RWPE1 (cell line): ENCODE data around the gene LAMA4.

ENCODE experiments used
- CTCF ChIA-PET: fragments of 350-600 bp; sonication (Branson Sonifier 250); formaldehyde crosslinking; extraction: SDS; loops from one replicate; lab custom pipeline; 2021; lab: Yijun Ruan, JAX
- POLR2A ChIA-PET: fragments of 400-600 bp; formaldehyde crosslinking; extraction: SDS; loops from one replicate; lab custom pipeline; 2020; ENCODE audit warnings: antibody characterized with exemption; ENCODE audit not compliant: low non-redundant PET; lab: Yijun Ruan, JAX
- DNase-seq: peaks from one replicate; pipeline ENCODE4 v3.0.0; 2012; ENCODE audit warnings: low spot score
- H3K27ac ChIP-seq: fragments of 450-650 bp; 2 replicates; pipeline ENCODE4 v1.5.1; 2017
- TF ChIP-seq, protein P1 (sequence below): fragments of 450-650 bp; conservative IDR thresholded peaks from 2 replicates; pipeline ENCODE4 v1.5.1; 2017; ENCODE audit warnings: low read depth, mild to moderate bottlenecking

LAMA4 gene

GRCh38 chr6:112227992-112228391 lies 26.4 kb downstream of the LAMA4 start:
- no peak overlapping the region for H3K27ac ChIP-seq
- TF ChIP-seq, protein P1, sequence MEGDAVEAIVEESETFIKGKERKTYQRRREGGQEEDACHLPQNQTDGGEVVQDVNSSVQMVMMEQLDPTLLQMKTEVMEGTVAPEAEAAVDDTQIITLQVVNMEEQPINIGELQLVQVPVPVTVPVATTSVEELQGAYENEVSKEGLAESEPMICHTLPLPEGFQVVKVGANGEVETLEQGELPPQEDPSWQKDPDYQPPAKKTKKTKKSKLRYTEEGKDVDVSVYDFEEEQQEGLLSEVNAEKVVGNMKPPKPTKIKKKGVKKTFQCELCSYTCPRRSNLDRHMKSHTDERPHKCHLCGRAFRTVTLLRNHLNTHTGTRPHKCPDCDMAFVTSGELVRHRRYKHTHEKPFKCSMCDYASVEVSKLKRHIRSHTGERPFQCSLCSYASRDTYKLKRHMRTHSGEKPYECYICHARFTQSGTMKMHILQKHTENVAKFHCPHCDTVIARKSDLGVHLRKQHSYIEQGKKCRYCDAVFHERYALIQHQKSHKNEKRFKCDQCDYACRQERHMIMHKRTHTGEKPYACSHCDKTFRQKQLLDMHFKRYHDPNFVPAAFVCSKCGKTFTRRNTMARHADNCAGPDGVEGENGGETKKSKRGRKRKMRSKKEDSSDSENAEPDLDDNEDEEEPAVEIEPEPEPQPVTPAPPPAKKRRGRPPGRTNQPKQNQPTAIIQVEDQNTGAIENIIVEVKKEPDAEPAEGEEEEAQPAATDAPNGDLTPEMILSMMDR = no peak
- POLR2A ChIA-PET = no interaction called here
- CTCF ChIA-PET = interaction anchor here (0.5 to 1.3 kb wide), 2 partner anchors 48 to 89 kb away, joined by 3 to 7 read pairs; no protein-coding TSS in a partner anchor
- no peak for DNase-seq

DNA sequence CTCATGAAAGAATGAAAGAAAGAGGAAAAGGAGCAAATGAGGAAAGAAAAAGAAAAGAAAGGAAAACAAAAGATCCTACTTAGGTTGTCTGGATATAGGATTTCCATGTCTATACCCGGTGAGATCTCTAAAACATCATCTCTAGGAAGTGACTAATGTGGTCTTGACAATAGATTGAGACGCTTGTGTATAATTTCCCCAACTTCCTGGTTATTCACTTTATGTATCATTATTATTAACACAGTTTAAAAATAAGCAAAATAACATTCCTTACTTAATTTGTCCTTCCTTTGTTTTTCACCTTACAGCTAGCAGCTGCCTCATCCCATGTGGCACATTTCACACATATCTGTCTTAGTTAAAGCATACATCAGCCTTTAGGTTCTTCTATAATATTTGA lies 27.0 kb downstream of the LAMA4 start:
- CTCF ChIA-PET = no interaction called here
- no peak for DNase-seq
- TF ChIP-seq, protein P1 = no peak
- POLR2A ChIA-PET = no interaction called here
- no peak overlapping the region for H3K27ac ChIP-seq

- DNase-seq = no peak
- POLR2A ChIA-PET = no interaction called here
- CTCF ChIA-PET = no interaction called here
- TF ChIP-seq, protein P1 = no peak
- no peak overlapping the region for H3K27ac ChIP-seq
Observed at GRCh38 chr6:112225691-112226090, 28.7 kb downstream of the LAMA4 start.

DNA sequence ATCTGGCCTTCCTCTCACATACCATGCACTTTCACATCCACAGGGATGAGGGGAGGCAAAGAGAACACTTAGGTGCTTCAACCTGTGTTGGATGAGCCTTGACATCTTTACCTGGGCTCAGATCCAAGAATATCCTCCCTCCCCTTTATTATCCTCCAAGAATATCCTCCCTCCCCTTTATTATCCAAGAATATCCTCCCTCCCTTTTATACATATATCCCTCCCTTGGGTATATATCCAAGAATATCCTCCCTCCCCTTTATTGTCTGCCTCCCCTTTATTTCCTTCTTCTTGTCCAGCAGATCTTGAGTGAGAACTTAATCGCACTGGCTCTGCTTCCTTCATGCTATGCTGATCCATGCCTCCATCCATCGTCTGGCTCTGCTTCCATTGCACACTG lies 30.3 kb downstream of the LAMA4 start:
- no peak for DNase-seq
- H3K27ac ChIP-seq = no peak overlapping the region
- ChIA-PET POLR2A (no interaction called here), CTCF (no interaction called here)
- TF ChIP-seq, protein P1 = no peak

DNA sequence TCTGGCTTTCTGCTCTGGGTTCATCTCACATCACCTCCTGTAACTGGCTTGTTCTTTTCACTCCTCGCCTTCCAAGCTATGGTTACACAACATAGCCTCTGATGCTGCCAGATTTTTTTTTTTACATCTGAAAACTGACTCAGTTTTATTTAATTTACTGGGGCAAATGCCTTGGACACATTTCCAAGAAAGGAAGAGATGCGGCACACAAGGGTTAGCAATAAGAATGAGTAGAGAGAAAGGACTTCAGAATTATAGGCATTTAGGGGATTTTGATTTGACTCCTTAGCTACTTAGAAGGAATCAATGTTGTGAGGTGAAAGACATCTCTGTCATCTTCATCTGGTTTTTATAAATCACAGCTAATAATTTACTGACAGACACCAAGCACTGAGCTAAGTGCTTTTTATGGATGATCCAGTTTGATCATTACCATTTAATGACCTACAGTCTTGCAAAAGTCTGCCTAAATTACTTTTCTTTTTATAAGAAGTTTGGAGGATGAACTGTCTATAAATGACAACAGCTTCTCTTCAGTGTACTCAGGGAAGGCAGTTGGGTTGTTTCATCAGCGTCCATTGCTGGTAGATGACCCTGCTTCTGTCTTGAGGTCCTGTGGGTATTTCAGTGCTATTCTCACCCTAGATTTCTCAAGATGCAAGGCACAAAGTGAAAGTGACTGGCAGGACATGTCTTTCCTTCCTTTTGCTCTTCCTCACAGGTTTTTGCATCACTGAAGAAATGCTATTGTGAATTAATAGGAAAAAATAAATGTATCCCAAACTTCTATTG lies 31.1 kb downstream of the LAMA4 start:
- TF ChIP-seq, protein P1 = no peak
- DNase-seq = no peak
- H3K27ac ChIP-seq = no peak overlapping the region
- CTCF ChIA-PET = no interaction called here
- POLR2A ChIA-PET = no interaction called here

- ChIA-PET POLR2A (no interaction called here), CTCF (interaction anchor here (0.6 kb wide), 1 partner anchor 1146 kb away, joined by 3 read pairs; no protein-coding TSS in a partner anchor)
- TF ChIP-seq, protein P1 = no peak
- DNase-seq = no peak
- no peak overlapping the region for H3K27ac ChIP-seq
Observed at GRCh38 chr6:112221981-112222852, 32.1 kb downstream of the LAMA4 start.
